ENCODE measurements around the gene CRABP2.

- TF ChIP-seq POLR2AphosphoS5 (IDR thresholded peaks at IDR 0.05; ENCODE audit: low read depth, low read length) (no peak), POLR2A (IDR thresholded peaks at IDR 0.05; ENCODE audit: low read depth, low read length) (no peak)
These were observed 22.1 kb upstream of the CRABP2 start for GRCh38 chr1:156727492-156727891.

All from GM12892 (cell line).